Kidney tubule cell (primary cell): Measurements from ENCODE around the gene CCDC85C.
"Not testable (repeated sequence)": the region's sequence is repeated elsewhere in the genome, so short reads cannot be mapped to it uniquely, and the experiment has no call there.

Experiments used
- DNase-seq: peaks from one replicate; pipeline ENCODE4 v3.0.0-alpha.2; 2018; ENCODE audit warnings: low spot score

The CCDC85C gene

DNA sequence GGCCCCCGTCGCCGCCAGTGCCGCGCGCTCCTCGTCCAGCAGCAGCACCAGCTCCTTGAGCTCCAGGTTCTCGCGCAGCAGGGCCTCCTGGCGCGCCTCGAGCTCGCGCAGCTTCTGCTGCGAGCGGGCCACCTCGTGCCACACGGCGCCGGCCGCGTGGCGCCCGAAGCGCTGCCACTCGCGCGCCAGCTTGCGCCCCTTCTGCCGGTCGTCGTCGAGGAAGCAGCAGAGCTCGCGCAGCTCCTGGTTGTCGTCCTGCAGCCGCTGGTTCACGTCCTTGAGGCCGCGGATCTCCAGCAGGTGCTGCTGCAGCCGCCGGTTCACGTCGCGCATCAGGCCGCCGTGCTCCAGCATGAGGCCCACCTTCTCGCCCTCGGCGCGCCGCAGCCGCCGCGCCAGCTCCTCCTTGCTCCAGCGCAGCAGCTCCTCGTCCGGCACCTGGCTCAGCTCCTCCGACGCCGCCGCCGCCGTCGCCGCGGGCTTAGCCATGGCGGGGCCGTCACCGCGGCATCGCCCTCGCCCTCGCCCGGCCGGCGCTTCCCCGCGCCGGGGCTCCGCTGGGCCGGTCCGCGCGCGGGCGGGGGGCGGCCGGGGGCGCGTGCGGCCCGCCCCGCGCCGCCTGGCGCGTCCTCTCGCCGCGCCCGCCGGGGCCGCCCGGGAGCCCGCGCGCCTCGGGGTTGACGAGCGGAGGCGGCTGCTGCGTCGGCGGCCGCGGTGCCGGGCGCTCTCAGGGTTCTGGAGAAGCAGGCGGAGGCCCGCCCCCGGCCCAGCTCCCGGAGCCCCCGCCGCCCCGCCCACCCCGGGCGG is at the start of gene CCDC85C:
CCDC85C (minus strand) TSS at position 737 of the 807 bp plus-strand sequence; CDS start at position 489, 248 bp downstream.
- DNase-seq: peak; percentile 63

DNA sequence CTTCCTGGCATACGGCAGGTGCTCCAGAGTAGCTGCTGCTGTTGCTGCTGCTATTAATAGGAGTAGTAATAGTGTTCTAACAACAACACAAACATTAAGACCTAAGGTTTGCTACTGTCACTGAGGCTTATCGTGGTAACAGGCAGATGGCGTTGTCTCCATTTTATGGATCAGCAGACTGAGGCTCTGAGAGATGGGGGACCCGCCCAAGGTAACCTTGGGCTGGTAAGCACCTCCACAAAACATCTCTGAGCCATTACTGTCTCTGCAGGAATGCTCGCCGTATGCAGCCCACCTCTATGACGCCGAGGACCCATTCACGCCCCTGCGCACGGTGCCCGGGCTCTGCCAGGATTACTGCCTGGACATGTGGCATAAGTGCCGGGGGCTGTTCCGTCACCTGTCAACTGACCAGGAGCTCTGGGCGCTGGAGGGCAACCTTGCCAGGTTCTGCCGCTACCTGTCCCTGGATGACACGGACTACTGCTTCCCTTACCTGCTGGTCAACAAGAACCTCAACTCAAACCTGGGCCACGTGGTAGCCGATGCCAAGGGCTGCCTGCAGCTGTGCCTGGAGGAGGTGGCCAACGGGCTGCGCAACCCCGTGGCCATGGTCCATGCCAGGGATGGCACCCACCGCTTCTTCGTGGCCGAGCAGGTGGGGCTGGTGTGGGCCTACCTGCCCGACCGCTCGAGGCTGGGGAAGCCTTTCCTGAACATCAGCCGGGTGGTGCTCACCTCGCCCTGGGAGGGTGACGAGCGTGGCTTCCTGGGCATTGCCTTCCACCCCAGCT is 48.1 kb upstream of the CCDC85C start:
- DNase-seq: no peak

- no peak for DNase-seq
Measured at GRCh38 chr14:99650189-99650588, 46.2 kb upstream of the CCDC85C start.

DNA sequence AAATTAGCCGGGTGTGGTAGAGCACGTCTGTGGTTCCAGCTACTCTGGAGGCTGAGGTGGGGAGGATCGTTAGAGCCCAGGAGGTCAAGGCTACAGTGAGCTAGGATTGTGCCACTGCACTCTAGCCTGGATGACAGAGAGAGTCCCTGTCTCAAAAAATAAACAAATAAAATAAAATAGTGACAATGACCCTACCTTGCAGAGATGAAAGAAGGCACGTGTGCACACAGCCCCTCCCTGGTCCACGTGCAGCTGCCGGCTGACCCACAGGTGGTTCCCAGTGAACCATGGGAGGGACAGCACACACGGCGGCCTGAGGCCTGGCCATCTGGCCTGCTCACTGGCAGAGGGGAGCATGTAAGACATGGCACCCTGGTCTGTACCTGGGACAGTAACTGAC is 45.6 kb upstream of the CCDC85C start:
- DNase-seq: no peak

GRCh38 chr14:99649219-99649618 is 45.2 kb upstream of the CCDC85C start:
- DNase-seq: no peak

DNA sequence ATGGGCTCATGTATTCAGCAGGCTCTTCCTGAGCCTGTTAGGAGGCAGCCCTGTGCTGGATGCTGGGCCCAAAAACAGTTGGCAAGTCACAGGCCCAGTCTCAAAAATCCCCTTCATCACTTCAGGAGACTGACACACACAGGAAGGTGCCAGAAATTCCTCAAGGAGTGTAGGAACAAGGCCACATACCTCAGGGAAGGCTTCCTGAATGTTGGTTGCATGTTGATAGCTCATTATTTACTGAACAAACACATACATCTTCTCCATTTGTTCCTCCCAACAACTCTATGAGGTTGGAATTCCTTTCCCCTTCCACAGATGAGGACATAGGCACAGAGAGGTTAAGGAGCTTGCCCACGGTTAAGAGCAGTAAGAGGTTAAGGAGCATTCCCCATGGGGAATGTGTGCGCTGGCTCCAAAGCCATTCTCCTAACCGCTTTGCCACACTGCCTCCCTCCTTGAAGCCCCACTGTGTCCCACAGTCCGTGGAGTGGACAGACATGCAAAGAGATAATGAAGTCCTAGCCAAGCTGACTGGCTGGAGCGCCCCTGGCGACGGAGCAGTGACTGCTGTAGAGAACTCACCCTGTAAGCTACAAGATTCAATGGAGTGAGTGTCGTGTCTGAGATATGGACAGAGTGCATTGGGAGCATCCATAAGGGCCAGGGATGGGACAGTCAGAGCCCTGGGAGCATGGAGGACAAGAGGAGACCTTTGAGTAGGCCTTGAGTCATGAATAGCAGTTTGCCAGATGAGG is 44.2 kb upstream of the CCDC85C start:
- peak; percentile 17 for DNase-seq

GRCh38 chr14:99647411-99647810 is 43.4 kb upstream of the CCDC85C start:
- peak; percentile 13 for DNase-seq

GRCh38 chr14:99645545-99646505 is 41.8 kb upstream of the CCDC85C start:
- DNase-seq: no peak

- DNase-seq: peak; percentile 31
Measured at GRCh38 chr14:99644723-99645544, 40.9 kb upstream of the CCDC85C start, which contains the start of gene HHIPL1. HHIPL1 (plus strand) TSS chr14:99645129; CDS start chr14:99645208, 79 bp downstream.

- no peak for DNase-seq
Measured at GRCh38 chr14:99644035-99644587, 40.1 kb upstream of the CCDC85C start.

DNA sequence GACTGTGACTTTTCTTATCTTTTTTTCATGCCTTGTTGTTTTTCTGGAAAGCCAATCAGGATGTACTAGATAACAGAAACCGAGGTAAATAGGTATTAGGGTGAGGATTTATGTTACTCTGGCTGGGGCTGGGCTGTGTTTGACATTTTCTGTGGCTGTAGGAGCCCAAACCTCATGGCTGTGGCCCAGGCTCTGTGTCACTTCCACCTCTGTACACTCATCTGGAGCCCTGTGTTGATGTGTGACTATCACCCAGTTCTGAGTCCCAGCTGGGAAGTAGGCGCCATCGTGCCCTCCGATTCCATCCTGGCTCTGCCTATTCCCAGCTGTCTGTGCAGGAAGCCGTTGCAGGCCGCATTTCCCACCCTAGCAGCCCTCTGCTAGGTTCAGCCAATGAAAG is 39.3 kb upstream of the CCDC85C start:
- DNase-seq: no peak

GRCh38 chr14:99642771-99643170 is 38.8 kb upstream of the CCDC85C start:
- not testable (repeated sequence) for DNase-seq

DNA sequence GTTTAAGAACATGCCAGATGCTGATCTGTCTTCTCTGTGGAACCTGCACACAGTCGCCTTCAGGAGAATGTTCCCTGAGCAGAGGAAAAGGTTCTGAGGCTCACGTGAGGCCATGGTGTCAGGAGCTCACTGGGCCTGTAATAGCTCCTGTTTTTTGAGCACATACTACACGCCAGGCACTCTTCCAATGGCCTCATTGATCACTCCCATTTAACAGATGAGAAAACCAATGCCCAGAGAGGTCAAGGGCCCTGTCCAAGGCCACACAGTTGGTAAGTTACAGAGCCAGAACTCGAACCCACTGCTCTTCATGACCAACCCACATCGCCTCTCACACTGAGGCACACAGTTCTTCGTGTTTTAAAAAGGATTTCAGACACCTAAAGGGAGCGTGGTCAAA is 33.6 kb upstream of the CCDC85C start:
- no peak for DNase-seq

GRCh38 chr14:99636487-99636886 is 32.5 kb upstream of the CCDC85C start:
- DNase-seq: no peak

DNA sequence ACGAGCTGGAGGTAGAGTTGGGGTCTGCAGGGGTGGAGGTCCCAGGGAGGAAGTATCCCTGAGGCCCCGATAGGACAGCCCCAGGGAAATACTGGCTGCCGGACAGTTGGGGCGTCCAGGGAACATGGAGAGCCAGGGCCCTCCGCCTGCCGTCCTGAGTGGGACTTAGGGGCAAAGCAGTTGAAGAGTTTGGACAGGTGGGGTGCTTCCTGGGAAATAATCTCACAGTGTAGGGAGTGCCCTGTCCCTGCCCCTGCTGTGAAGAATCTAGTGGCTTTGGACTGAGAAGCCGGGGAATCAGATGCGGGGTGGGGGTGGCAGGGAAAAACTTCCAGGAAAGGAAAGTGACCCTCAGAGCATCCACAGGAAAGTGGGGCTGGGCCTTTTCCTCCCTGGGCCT is 31.1 kb upstream of the CCDC85C start:
- DNase-seq: no peak

DNA sequence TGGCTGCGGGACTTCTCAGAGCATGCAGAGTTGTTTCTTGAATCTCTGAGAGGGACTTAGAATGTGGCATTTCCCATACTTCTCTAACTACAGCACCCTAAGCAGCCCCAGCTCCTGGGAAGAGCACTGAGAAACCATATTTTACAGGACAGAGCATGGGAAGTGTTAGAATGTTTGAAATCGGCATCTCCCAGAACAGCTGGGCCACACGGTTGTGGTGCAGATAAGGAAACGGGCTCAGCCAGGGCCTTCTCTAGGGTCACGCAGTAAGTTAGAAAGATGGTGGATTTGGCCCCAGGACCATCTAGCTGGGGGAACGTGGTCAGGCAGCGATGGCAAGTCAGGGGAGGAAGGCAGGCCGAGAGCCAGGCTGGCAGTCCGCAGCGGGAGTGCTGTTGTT is 30.4 kb upstream of the CCDC85C start:
- DNase-seq: no peak

- no peak for DNase-seq
Measured at GRCh38 chr14:99633918-99634317, 29.9 kb upstream of the CCDC85C start.

DNA sequence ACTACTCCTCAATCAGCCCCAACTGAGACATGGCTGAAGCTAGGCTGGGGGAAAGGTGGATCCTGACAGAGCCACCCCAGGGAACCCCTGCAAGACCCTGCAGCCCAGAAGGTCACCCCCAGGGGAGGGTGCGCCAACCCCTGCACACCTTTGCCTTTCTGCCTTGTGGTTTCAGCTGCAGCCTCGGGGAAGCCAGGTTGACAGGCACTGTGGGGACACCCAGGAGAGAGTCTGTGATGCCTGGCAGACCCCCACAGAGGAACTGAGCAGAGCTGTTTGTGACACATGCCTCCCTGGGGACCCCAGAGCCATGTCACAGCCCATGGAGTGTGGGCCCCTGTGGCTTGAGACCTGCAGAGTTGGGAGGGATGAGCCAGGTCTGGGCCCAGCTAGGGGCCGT is 29.1 kb upstream of the CCDC85C start:
- DNase-seq: no peak

DNA sequence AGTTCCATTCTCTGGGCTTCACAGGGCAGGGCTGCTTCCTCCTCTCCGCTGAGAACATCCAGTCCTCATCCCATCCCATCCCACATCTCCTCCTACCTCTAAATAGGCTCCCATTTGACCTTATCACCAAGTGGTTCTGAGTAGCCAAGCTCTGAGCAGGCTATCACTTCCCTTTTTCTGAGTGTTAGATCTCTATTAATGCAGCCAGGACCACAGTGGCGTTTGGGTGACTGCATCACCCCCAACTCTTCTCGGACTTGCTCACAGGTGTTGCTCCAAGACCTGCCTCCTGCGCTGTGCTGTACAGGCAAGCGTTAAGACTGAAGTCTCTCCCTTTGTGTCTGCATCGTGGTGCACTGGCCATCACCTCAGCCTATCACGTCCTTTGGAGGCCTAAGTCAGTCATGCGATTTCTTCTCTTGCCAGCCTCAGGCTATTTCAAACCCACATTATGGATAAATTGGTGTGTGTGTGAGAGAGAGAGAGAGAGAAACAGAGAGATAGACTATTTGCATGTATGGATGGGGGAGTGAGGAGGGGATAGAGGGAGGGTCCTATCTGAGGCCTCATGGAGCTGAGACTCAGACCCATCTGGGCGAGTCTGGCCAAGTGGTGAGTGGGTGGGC is 28.5 kb upstream of the CCDC85C start:
- no peak for DNase-seq

- DNase-seq: no peak
Measured at GRCh38 chr14:99630202-99630601, 26.2 kb upstream of the CCDC85C start.
